Activated CD8-positive, alpha-beta memory T cell treated with anti-CD3 and anti-CD28 coated beads, Interleukin-2, amount 50 U/mL, for 24 hours (primary cell): ENCODE results near the gene OR6S1.
"Not testable (repeated sequence)": the region's sequence is repeated elsewhere in the genome, so short reads cannot be mapped to it uniquely, and the experiment has no call there.

Experiments used
- DNase-seq: peaks from one replicate; pipeline ENCODE4 v3.0.0-alpha.2; 2020; ENCODE audit errors: extremely low read depth

Gene OR6S1

DNA sequence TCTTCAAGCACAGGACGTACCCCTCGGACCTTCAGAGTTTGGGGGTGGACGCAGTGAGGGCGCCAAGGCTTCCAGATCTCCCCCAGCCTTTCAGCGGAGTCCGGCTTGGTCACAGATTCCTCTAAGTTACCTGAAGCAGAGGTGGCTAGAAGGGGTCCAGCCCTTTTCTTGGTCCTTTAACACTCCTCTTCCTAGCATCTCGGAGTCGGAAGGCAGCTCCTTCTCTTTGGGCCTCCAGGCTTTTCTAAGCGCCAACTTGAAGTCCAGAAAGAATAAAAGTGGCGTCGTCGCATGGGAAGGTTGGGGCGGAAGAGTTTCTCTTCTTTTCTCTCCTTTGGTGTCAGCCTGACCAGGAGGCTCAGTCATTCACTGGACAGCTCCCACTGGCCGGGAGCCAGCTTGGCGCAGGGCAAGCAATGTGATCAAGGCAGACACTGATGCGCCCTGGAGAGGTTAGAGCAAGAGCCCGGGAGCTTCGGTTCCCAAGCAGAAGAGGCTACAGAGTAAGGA, 9.6 kb downstream of the OR6S1 start:
- DNase-seq: no peak

- no peak for DNase-seq
Observed at GRCh38 chr14:20631023-20631879, 10.2 kb downstream of the OR6S1 start.

DNA sequence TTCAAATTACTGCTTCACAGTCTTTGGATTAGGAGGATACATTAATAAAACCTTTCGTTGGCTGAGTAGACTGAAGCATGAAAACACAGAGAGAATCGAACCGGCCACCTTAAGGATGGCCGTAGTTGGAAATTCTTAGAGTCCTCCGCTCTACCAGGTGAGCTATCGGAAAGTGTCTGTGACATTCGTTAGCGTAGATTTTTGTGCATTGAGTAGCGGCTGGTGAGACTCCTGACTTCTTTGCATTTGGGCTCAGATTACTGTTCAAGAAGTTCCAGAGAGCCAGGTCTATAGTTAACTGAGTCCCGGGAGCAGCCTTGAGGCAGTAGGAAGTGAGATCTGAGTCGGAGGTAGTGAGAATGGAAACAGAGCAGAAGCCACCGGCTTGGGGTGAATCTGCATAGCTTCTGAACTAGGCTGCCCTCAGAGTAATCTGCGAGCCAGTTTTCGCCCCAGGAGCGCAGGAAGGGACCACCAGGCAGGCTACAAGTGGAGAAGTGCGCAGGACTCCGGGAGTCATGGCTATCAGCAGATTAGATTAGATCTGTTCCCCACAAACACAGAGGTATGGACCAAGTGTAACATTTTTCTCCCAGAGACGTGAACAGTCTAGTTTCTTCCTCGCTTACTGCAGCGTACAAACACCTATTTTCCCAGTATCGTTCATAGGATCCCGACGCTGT, 11.0 kb downstream of the OR6S1 start:
- no peak for DNase-seq

DNA sequence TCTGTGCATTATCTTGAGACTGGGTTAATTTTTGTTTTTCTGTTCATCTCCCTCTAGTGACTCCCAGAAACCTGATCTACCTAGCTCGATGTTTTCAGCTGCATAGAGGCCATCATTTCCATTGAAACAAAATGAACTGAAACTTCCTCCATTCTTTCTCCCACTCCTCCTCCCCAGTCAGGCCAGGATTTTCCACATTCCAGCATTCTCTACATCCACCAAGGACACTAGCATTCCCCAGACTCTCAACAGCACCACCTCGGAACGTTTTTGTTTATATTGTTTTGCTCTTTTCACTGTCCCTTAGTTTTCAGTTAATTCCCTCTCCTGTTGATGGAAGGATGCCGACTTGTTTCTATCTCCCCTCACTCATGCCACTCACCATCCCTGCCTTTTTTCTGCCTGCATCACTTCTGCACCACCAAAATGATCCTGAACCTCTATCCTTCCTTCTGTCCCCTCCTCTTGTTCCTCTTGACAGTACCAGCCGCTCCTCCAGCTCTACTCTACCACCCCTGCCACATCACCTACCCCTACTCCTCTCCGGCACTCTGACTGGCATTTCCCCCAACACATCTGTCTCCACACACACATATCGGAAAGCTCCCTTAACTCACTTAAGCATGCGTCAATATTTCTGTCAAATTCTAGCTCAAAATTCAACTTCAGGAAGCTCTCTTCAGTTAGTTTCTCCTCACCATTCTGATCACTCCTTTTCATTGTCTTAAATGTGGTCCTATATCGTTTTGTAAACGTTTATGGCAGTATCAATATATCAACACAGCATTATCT, 13.2 kb downstream of the OR6S1 start:
- no peak for DNase-seq

- no peak for DNase-seq
Observed at GRCh38 chr14:20627346-20628027, 14.0 kb downstream of the OR6S1 start.

DNA sequence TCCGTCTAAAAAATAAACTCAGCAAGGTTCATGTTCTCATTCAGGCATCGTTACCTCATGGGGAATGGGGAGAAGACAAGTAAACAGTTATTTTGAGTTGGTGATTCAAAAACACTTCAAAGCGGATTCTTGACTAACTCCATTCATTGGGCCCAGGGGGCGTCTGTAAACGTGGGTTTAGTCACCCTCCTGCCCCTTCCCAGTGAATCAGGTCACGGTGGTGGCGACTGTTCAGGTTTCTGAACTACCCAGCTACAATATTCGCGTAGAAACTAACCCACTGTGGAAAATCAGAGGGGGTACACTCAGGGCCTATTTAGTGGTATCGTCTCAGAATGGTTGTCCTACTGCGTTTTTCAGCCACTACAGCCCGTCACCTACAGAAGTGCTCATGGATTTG, 15.2 kb downstream of the OR6S1 start:
- no peak for DNase-seq

GRCh38 chr14:20624495-20625070, 16.9 kb downstream of the OR6S1 start:
- no peak for DNase-seq

- DNase-seq: no peak
Observed at GRCh38 chr14:20623798-20624197, 17.7 kb downstream of the OR6S1 start.

GRCh38 chr14:20622816-20623291, 18.6 kb downstream of the OR6S1 start:
- DNase-seq: no peak

DNA sequence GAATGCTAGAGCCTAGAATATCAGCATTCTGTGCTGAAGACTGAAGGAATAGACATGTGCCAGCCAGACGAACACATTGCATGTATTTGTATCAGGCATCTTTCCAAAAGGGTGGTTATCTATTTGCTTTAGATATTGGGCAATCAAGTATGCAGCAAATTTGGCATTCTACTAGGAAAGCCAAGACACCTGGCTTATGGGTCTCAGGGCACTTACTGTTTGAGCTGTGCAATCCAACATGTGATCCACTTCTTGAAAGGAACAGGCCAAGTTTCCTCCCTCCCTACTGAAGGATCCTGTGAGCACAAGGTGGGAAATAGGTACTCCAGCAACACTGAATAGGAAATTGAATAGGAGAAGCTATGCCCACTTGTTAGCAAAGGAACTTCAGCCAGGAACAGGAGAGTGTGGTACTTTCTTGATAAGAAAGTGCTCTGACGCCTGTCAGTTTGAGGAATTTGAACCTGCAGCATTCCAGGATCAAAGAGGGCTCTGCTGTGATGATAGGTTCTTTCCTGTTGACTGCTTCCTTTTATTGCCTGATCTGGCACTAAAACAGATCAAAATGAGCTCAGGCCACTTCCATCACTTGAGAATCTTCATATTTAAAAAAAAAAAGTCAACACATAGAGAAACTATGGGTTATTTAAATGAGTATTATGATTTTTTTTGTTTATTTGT, 20.6 kb downstream of the OR6S1 start:
- DNase-seq: no peak

- not testable (repeated sequence) for DNase-seq
Observed at GRCh38 chr14:20619688-20620087, 21.8 kb downstream of the OR6S1 start.

DNA sequence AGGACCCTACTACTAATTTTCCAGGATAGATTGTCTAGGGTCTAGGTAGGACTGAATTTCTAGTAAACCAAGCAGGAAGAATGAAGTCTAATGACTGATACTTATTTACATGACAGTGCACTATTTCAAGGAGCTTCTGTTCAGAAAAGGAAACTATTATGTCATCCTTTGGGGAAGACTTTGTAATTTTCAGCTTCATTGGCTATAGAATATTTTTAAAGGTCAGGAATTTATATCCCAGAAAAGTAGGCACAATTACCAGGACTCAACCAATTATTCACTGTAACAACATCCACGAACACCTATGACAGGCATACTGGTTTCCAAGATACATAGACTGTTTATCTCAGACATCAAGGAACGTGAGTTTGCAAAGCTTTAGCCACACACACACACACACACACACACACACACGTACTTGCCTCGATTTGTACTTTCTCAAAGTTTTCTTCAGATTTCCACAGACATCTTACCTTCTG, 23.2 kb downstream of the OR6S1 start:
- no peak for DNase-seq

- no peak for DNase-seq
Observed at GRCh38 chr14:20617138-20618003, 24.1 kb downstream of the OR6S1 start.

DNA sequence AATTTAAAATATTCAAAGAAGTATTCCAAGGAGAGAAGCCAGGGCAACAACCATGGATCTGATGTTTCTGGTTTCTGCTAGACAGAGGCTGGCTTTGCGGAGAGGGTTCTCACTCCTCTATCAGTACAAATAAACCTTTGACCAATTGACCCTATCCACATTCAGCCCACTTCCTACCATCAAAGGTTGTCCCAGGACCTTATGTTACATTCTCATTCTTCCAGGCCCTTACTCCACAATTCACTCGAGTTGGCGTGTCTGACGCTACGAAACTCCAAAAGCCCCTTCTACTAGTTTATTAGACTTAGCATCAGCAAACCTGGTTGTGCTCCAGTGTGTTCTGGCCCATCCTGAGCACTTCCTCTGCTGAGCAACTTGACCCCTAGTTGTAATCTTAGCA, 25.5 kb downstream of the OR6S1 start:
- no peak for DNase-seq

- DNase-seq: no peak
Observed at GRCh38 chr14:20614038-20614840, 27.3 kb downstream of the OR6S1 start.

DNA sequence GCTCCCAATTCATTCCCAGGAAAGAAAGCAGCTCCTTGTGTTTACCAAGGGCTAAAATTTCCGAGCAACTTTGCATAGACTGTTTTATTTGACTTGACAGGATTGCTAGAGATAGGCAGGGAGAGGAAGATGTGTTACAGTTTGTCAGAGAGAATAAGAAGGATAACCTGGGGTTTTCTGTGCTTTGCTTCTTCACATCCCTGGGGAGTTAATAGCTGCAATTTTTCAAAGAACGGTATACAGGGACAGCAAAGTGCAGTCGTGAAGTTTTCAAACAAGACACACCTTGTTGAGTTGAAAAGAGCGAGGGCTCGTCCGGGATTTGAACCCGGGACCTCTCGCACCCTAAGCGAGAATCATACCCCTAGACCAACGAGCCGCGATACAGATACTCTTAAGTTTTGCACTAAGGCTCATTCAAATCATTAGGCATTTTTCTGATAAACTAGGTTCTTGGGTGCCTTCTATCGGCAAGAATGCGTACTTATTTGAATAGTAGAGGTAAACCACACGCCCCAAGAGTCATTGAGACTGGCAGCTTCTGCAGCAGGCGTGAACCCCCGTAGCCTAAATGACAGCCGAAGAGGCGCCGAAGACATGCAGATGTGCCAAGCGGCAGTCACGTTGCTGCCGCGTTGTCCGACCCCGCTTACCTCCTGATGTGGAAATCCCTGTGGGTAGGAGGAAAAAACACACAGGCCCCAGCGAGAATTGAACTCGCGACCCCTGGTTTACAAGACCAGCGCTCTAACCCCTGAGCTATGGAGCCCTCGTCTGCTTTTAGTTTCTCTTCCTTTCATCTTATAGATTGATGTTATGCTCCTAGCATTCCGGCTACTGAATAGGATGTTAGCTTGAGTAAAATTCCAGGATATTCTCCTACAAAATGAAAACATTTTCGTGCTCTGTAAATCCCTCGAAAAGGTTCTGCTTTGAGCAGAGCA, 28.1 kb downstream of the OR6S1 start:
- peak; percentile 75 for DNase-seq

- DNase-seq: no peak
Observed at GRCh38 chr14:20612403-20612802, 29.1 kb downstream of the OR6S1 start.
